DND-41 (cell line): ENCODE results near the gene ARHGAP15.

ENCODE experiments used
- ATAC-seq: fragments of 200-7000 bp; cut with Tn5 transposase; 3 replicates; pipeline ENCODE4 v1.9.1; 2021; ENCODE audit warnings: low read depth; ENCODE audit not compliant: insufficient read depth
- DNase-seq: peaks from one replicate; pipeline ENCODE4 v3.0.0-alpha.2; 2020
- H2AFZ ChIP-seq: 2 replicates; pipeline ENCODE4 v1.6.0; 2012; ENCODE audit warnings: low read depth, low read length
- H3K27ac ChIP-seq: 2 replicates; pipeline ENCODE4 v1.5.1; 2012; ENCODE audit warnings: low read length, inconsistent platforms
- H3K27me3 ChIP-seq: fragments of 200-600 bp; sonication (generic); 2 replicates; pipeline ENCODE4 v1.6.0; 2012; ENCODE audit warnings: low read length, mild to moderate bottlenecking, inconsistent platforms; ENCODE audit not compliant: insufficient read depth, poor library complexity
- H3K36me3 ChIP-seq: 2 replicates; pipeline ENCODE4 v1.5.1; 2012; ENCODE audit warnings: low read length, inconsistent platforms; ENCODE audit not compliant: insufficient read depth
- H3K4me1 ChIP-seq: 2 replicates; pipeline ENCODE4 v1.5.1; 2012; ENCODE audit warnings: mild to moderate bottlenecking, low read length; ENCODE audit not compliant: insufficient read depth
- H3K4me2 ChIP-seq: 2 replicates; pipeline ENCODE4 v1.6.0; 2012; ENCODE audit warnings: mild to moderate bottlenecking, moderate library complexity, low read length, inconsistent platforms; ENCODE audit not compliant: insufficient read depth
- H3K4me3 ChIP-seq, 2 experiments: fragments of 200-600 bp in 1 of 2; shearing (Covaris generic) in 1 of 2; 2 replicates each; pipeline ENCODE4 v1.5.1; 2012 to 2016; ENCODE audit warnings: inconsistent platforms in 2 of 2, low read length in 2 of 2, mild to moderate bottlenecking in 2 of 2, low read depth in 1 of 2, moderate library complexity in 1 of 2
- H3K79me2 ChIP-seq: 2 replicates; pipeline ENCODE4 v1.6.0; 2012; ENCODE audit warnings: low read length, inconsistent platforms; ENCODE audit not compliant: insufficient read depth
- H3K9ac ChIP-seq: 2 replicates; pipeline ENCODE4 v1.6.0; 2012; ENCODE audit warnings: low read depth, mild to moderate bottlenecking, inconsistent platforms, low read length, moderate library complexity
- H3K9me3 ChIP-seq: 2 replicates; pipeline ENCODE4 v1.5.1; 2012; ENCODE audit warnings: low read length, moderate library complexity, mild to moderate bottlenecking, inconsistent platforms; ENCODE audit not compliant: insufficient read depth, severe bottlenecking
- H4K20me1 ChIP-seq: 2 replicates; pipeline ENCODE4 v1.6.0; 2012; ENCODE audit warnings: low read length; ENCODE audit not compliant: insufficient read depth
- EZH2 ChIP-seq: IDR thresholded peaks from 3 replicates; pipeline ENCODE4 v1.6.1; 2012; ENCODE audit warnings: borderline replicate concordance, low read depth, mild to moderate bottlenecking, moderate library complexity, low read length, inconsistent platforms; ENCODE audit not compliant: severe bottlenecking
- TF ChIP-seq, protein P1 (sequence below): IDR thresholded peaks from 2 replicates; pipeline ENCODE4 v1.5.1; 2012; ENCODE audit warnings: borderline replicate concordance, low read length, moderate library complexity, mild to moderate bottlenecking; ENCODE audit not compliant: poor library complexity, severe bottlenecking; ENCODE audit errors: extremely low read depth

The ARHGAP15 gene

DNA sequence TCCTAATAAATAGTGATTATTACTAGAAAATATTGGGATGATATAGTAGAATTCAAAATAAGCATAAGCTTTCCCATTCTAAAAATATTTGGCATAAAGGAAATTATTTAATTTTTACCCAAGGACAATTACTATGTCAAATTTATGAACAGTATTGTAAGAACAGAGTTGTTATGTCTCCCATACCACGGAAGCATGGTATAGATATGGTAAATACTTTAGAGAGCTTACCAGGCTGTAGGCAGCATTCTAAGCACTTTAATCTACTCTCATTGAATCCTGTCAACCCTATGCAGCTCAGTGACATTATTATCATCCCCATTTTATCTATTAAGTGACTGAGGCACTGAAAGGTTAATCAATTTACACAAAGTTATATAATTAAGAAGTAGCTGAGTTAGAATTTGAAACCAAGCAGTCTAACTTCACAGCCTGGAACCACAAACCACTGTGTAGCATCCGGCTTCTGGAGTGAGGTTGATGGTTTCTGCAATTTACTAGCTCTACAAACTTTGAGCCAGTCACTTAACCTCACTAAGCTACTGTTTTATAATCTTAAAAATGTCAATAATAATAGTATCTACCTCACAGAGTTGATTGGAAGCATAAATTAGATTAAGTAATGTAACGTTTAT, 323.7 kb downstream of the ARHGAP15 start:
- no peak overlapping the region for H3K9ac ChIP-seq

DNA sequence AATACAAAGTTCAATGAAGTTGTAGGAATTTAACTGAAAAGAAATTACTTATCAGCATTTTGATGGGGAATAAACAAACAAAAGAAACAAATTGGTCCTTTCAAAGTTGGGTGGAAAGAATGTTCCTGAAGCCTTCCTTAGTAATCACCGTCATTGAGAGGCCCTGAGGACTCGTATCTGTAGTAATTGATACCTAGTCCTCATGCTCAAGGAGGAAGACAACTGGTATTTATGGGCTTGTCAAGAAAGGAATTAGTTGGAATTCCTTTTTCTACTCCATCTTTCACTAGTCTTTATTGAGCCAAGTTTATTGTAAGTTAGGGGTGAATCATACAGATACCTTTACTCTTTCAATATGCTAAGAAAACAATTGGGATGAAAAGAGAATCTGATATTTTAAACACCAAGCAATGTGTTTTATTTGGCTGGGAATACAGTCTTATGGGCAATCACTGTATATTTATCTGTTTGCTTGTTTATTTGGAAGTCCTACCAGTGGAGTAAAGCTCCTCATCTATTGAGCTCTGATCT, 324.8 kb downstream of the ARHGAP15 start:
- TF ChIP-seq EZH2: no peak
- TF ChIP-seq, protein P1, sequence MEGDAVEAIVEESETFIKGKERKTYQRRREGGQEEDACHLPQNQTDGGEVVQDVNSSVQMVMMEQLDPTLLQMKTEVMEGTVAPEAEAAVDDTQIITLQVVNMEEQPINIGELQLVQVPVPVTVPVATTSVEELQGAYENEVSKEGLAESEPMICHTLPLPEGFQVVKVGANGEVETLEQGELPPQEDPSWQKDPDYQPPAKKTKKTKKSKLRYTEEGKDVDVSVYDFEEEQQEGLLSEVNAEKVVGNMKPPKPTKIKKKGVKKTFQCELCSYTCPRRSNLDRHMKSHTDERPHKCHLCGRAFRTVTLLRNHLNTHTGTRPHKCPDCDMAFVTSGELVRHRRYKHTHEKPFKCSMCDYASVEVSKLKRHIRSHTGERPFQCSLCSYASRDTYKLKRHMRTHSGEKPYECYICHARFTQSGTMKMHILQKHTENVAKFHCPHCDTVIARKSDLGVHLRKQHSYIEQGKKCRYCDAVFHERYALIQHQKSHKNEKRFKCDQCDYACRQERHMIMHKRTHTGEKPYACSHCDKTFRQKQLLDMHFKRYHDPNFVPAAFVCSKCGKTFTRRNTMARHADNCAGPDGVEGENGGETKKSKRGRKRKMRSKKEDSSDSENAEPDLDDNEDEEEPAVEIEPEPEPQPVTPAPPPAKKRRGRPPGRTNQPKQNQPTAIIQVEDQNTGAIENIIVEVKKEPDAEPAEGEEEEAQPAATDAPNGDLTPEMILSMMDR: no peak
- no peak overlapping the region for H3K4me2 ChIP-seq
- H3K79me2 ChIP-seq: no peaks in the 10 kb centered on the region
- no peak overlapping the region for H3K4me3 ChIP-seq
- no peaks in the 10 kb centered on the region for H3K27me3 ChIP-seq
- no peaks in the 10 kb centered on the region for H3K9me3 ChIP-seq
- H3K9ac ChIP-seq: no peak overlapping the region
- no peak overlapping the region for H3K27ac ChIP-seq
- no peaks in the 10 kb centered on the region for H3K4me1 ChIP-seq
- no peak overlapping the region for H2AFZ ChIP-seq
- no peaks in the 10 kb centered on the region for H4K20me1 ChIP-seq
- ATAC-seq (no peak), DNase-seq (no peak)
- peaks cover 25% of the 10 kb centered on the region for H3K36me3 ChIP-seq

More for the DNA sequence above, 323.7 kb downstream of the ARHGAP15 start:
- Histone ChIP-seq H3K4me1 (no peaks in the 10 kb centered on the region), H3K4me3 (no peak overlapping the region), H3K9me3 (no peaks in the 10 kb centered on the region), H4K20me1 (no peaks in the 10 kb centered on the region), H3K4me2 (no peak overlapping the region), H3K27ac (no peak overlapping the region), H3K36me3 (peaks cover 33% of the 10 kb centered on the region), H3K27me3 (no peaks in the 10 kb centered on the region), H2AFZ (no peak overlapping the region), H3K79me2 (no peaks in the 10 kb centered on the region)
- TF ChIP-seq EZH2: no peak
- TF ChIP-seq, protein P1: no peak
- ATAC-seq (peak; percentile 69), DNase-seq (no peak)

DNA sequence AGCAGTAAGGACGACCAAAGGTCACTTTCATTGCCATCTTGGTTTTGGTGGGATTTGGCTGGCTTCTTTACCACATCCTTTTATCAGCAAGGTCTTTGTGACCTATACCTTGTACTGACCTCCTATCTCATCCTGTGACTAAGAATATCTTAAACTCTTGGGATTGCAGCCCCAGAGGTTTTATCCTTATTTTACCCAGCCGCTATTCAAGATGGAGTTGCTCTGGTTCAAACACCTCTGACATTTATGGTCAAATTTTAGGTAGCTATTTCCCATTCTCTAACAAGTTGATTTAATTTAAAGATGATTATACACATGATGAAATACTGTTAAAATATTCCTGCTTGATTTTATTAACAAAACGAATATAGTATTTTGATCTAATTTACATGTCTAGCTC, 326.1 kb downstream of the ARHGAP15 start:
- Histone ChIP-seq H3K9ac (no peak overlapping the region), H2AFZ (no peak overlapping the region), H3K27ac (no peak overlapping the region), H3K27me3 (no peaks in the 10 kb centered on the region), H3K4me2 (no peak overlapping the region), H3K4me1 (no peaks in the 10 kb centered on the region), H3K79me2 (no peaks in the 10 kb centered on the region), H4K20me1 (no peaks in the 10 kb centered on the region), H3K36me3 (peaks cover 30% of the 10 kb centered on the region), H3K4me3 (no peak overlapping the region), H3K9me3 (no peaks in the 10 kb centered on the region)
- no peak for ATAC-seq
- TF ChIP-seq, protein P1: no peak
- no peak for TF ChIP-seq EZH2
- DNase-seq: no peak
